ENCODE data around the gene GORASP2. TPM values are rescaled to one million over a fixed set of nuclear protein-coding genes. Genes with fewer than 3 reads are reported as not detected.
A peak's percentile ranks its signal among the peaks of the same experiment; 100 is the strongest.

The GORASP2 gene
- total RNA-seq, 1 donor, result 67.8 TPM

- DNase-seq (ENCODE audit: low read depth), result no peak
- H3K4me3 ChIP-seq (ENCODE audit: low read depth, low read length), result no peak overlapping the region
- no peak for TF ChIP-seq CTCF (IDR thresholded peaks at IDR 0.05; ENCODE audit: insufficient read depth, low read depth, low read length)
These were observed 40.0 kb downstream of the GORASP2 start for GRCh38 chr2:170969030-170969429.

GRCh38 chr2:170969872-170970496 is 40.9 kb downstream of the GORASP2 start:
- no peak for DNase-seq (ENCODE audit: low read depth)
- TF ChIP-seq CTCF (IDR thresholded peaks at IDR 0.05; ENCODE audit: insufficient read depth, low read depth, low read length), result no peak
- H3K4me3 ChIP-seq (ENCODE audit: low read depth, low read length), result no peak overlapping the region

- no peak overlapping the region for H3K4me3 ChIP-seq (ENCODE audit: low read depth, low read length)
- no peak for DNase-seq (ENCODE audit: low read depth)
- TF ChIP-seq CTCF (IDR thresholded peaks at IDR 0.05; ENCODE audit: insufficient read depth, low read depth, low read length), result no peak
These were observed 42.0 kb downstream of the GORASP2 start for GRCh38 chr2:170971071-170971470.

- DNase-seq (ENCODE audit: low read depth), result no peak
- H3K4me3 ChIP-seq (ENCODE audit: low read depth, low read length), result no peak overlapping the region
- TF ChIP-seq CTCF (IDR thresholded peaks at IDR 0.05; ENCODE audit: insufficient read depth, low read depth, low read length), result no peak
These were observed 43.5 kb downstream of the GORASP2 start for GRCh38 chr2:170972296-170973224.

- DNase-seq (ENCODE audit: low read depth), result no peak
- H3K4me3 ChIP-seq (ENCODE audit: low read depth, low read length), result peak overlapping the region; percentile 81
- TF ChIP-seq CTCF (IDR thresholded peaks at IDR 0.05; ENCODE audit: insufficient read depth, low read depth, low read length), result no peak
These were observed 44.1 kb downstream of the GORASP2 start for GRCh38 chr2:170973225-170973491.

- DNase-seq (ENCODE audit: low read depth), result peak; percentile 72
- peak; percentile 77 for TF ChIP-seq CTCF (IDR thresholded peaks at IDR 0.05; ENCODE audit: insufficient read depth, low read depth, low read length)
- peak overlapping the region; percentile 81 for H3K4me3 ChIP-seq (ENCODE audit: low read depth, low read length)
These were observed 44.6 kb downstream of the GORASP2 start for GRCh38 chr2:170973492-170974303.

Measured in fibroblast of villous mesenchyme (primary cell).